ENCODE data around the gene NF2.
A peak's percentile ranks its signal among the peaks of the same experiment; 100 is the strongest.

Gene NF2

DNA sequence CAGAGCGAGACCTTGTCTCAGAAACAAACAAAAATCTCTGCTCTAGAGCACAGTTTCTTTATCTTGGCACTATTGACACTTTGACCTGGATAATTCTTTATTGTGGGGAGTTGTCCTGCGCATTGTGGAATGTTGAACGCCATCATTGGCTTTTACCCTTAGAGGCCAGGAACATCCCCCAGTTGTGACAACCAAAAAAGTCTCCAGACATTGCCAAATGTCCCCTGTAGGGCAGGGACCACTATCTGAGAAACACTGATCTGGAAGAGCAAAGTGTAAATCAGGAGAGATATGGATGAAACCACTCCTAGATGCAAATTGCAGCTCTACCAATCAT lies 4.8 kb upstream of the NF2 start:
- DNase-seq (ENCODE audit: low read depth) = no peak
- TF ChIP-seq, protein P1, sequence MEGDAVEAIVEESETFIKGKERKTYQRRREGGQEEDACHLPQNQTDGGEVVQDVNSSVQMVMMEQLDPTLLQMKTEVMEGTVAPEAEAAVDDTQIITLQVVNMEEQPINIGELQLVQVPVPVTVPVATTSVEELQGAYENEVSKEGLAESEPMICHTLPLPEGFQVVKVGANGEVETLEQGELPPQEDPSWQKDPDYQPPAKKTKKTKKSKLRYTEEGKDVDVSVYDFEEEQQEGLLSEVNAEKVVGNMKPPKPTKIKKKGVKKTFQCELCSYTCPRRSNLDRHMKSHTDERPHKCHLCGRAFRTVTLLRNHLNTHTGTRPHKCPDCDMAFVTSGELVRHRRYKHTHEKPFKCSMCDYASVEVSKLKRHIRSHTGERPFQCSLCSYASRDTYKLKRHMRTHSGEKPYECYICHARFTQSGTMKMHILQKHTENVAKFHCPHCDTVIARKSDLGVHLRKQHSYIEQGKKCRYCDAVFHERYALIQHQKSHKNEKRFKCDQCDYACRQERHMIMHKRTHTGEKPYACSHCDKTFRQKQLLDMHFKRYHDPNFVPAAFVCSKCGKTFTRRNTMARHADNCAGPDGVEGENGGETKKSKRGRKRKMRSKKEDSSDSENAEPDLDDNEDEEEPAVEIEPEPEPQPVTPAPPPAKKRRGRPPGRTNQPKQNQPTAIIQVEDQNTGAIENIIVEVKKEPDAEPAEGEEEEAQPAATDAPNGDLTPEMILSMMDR (IDR thresholded peaks at IDR 0.05; ENCODE audit: control insufficient read depth, insufficient read depth, low read depth, low read length, missing control alignments) = no peak
- H3K4me3 ChIP-seq (ENCODE audit: control insufficient read depth, low read depth, low read length) = no peak overlapping the region

DNA sequence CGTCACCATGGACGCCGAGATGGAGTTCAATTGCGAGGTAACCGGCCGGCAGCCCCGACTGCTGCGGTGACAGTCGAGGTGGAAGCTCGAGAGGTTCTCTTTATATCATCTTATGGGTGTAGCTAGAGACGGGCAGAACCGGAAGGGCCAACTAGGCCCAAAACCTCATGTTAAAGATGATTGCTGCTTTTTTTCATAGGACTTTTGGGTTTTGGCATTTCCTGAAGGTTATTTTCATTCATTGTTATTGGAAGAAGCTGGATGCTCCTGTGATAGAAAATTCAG lies 585 bp downstream of the NF2 start:
- no peak for DNase-seq (ENCODE audit: low read depth)
- H3K4me3 ChIP-seq (ENCODE audit: control insufficient read depth, low read depth, low read length) = peak overlapping the region; percentile 53
- TF ChIP-seq, protein P1 (IDR thresholded peaks at IDR 0.05; ENCODE audit: control insufficient read depth, insufficient read depth, low read depth, low read length, missing control alignments) = no peak

DNA sequence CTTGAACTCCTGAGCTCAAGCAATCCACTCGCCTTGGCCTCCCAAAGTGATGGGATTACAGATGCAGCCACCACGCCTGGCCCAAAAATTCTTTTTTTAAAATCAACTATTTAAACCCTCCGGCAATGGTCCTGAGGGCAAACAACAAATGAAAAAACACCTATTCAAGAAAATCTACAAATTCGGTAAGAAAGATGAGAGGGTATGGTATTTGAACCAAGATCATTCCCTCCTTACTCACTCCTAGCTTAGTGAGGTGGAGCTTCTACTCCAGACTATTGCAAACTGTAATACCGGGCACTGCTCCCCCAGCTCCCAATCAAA lies 2.1 kb downstream of the NF2 start:
- H3K4me3 ChIP-seq (ENCODE audit: control insufficient read depth, low read depth, low read length) = peak overlapping the region; percentile 53; the same call in 1 of the 2 replicates
- TF ChIP-seq, protein P1 (IDR thresholded peaks at IDR 0.05; ENCODE audit: control insufficient read depth, insufficient read depth, low read depth, low read length, missing control alignments) = no peak
- DNase-seq (ENCODE audit: low read depth) = no peak

DNA sequence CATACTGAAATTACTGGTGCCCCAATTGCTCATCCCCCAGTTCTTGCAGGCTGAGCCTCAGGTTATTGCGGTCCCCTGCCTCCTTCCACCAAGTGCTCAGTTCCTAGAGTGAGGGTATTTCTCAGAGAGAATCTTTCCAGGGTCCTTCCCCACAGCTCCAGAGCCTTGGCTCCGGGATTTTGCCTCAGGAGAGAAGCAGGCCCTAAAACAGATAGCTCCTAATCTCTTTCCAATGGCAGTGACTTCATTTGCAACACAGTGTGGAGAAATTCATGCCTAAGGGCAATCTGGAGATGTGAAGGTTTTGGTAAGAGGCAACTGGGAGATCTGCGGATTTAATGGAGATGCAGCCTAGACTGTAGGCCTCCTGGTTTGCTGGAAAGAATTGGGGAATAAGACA lies 2.9 kb downstream of the NF2 start:
- no peak for DNase-seq (ENCODE audit: low read depth)
- H3K4me3 ChIP-seq (ENCODE audit: control insufficient read depth, low read depth, low read length) = no peak overlapping the region
- TF ChIP-seq, protein P1 (IDR thresholded peaks at IDR 0.05; ENCODE audit: control insufficient read depth, insufficient read depth, low read depth, low read length, missing control alignments) = no peak

DNA sequence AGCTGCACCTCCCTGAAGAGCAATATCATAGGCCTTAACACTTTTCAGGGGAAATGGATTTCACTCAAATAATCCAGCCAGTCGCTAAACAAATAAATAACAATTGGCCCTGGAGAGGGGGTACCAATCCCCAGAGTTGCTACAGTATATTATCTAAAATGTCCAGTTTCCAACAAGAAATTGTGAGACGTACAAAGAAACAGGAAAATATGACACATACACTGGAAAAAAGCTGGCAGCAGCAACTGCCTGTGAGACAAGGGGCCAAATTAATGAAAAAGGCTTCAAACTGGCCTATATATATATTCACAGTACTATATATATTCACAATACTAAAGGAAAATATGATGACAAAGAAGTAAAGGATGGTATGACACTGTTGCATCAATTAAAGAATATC lies 4.0 kb downstream of the NF2 start:
- TF ChIP-seq, protein P1 (IDR thresholded peaks at IDR 0.05; ENCODE audit: control insufficient read depth, insufficient read depth, low read depth, low read length, missing control alignments) = no peak
- DNase-seq (ENCODE audit: low read depth) = no peak

DNA sequence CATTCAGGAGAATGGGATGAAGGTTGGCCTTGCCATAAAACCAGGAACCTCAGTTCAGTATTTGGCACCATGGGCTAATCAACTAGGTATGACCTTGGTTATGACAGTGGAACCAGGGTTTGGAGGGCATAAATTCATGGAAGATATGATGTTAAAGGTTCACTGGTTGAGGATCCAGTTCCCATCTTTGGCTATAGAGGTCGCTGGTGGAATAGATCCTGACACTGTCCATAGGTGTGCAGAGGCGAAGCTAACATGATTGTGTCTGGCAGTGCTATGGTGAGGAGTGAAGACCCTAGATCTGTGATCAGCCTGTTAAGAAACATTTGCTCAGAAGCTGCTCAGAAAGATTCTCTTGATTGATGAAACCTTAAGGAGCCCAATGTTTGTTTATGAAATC lies 5.7 kb downstream of the NF2 start:
- TF ChIP-seq, protein P1 (IDR thresholded peaks at IDR 0.05; ENCODE audit: control insufficient read depth, insufficient read depth, low read depth, low read length, missing control alignments) = peak; percentile 37
- H3K4me3 ChIP-seq (ENCODE audit: control insufficient read depth, low read depth, low read length) = no peak overlapping the region
- DNase-seq (ENCODE audit: low read depth) = no peak

More for the DNA sequence above, 4.0 kb downstream of the NF2 start:
- H3K4me3 ChIP-seq (ENCODE audit: control insufficient read depth, low read depth, low read length) = no peak overlapping the region

DNA sequence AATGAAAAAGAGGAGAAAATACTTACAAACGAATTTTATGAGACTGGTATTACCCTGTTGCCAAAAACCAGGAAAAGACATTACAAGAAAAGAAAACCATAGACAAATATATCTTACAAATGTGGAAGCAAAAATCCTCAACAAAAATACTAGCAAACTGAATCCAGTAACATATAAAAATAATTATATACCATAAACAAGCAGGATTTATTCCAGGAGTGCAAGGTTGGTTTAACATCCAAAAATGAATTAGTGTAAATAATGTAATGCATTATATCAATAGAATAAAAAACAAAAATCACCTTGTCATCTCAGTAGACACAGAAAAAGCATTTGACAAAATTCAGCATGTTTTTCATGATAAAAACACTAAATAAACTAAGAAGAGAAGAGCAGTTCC lies 7.3 kb downstream of the NF2 start:
- no peak for DNase-seq (ENCODE audit: low read depth)
- TF ChIP-seq, protein P1 (IDR thresholded peaks at IDR 0.05; ENCODE audit: control insufficient read depth, insufficient read depth, low read depth, low read length, missing control alignments) = no peak
- no peak overlapping the region for H3K4me3 ChIP-seq (ENCODE audit: control insufficient read depth, low read depth, low read length)

All from AG09309 (cell line).